ENCODE results near the gene KCTD11.
"Not testable (repeated sequence)": the region's sequence is repeated elsewhere in the genome, so short reads cannot be mapped to it uniquely, and the experiment has no call there.

The KCTD11 gene

DNA sequence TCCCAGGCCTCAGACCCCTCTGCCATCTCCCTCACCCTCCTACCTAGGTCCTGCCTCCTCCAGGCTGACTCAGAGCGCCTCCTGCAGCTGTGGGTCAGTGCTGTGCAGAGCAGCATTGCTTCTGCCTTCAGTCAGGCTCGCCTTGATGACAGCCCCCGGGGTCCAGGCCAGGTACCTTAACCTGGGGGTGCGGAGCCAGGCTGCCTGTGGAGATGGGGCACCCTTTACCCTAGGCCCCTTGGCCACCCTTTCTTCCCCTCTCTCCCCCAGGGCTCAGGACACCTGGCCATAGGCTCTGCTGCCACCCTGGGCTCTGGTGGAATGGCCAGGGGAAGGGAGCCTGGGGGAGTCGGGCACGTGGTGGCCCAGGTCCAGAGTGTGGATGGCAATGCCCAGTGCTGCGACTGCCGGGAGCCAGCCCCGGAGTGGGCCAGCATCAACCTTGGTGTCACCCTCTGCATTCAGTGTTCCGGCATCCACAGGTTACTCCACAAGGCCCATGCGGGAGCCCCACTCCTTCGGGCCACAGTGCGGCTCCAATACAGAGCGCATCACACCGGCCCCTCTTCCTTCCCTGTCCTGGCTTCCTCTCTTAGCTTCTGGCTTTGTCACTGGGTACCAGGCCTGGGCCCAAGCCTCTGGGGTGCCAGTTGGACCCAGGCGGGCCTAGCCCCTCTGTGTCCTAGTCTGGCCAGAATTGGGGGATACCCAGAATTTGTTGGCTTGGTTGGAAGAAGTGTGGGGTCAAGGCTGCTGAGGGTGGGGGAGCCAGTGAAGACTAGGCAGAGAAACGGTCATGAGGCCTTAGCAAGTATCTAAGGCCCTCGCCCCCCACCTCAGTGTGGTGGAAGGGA lies 5.0 kb upstream of the KCTD11 start:
- DNase-seq: no peak

DNA sequence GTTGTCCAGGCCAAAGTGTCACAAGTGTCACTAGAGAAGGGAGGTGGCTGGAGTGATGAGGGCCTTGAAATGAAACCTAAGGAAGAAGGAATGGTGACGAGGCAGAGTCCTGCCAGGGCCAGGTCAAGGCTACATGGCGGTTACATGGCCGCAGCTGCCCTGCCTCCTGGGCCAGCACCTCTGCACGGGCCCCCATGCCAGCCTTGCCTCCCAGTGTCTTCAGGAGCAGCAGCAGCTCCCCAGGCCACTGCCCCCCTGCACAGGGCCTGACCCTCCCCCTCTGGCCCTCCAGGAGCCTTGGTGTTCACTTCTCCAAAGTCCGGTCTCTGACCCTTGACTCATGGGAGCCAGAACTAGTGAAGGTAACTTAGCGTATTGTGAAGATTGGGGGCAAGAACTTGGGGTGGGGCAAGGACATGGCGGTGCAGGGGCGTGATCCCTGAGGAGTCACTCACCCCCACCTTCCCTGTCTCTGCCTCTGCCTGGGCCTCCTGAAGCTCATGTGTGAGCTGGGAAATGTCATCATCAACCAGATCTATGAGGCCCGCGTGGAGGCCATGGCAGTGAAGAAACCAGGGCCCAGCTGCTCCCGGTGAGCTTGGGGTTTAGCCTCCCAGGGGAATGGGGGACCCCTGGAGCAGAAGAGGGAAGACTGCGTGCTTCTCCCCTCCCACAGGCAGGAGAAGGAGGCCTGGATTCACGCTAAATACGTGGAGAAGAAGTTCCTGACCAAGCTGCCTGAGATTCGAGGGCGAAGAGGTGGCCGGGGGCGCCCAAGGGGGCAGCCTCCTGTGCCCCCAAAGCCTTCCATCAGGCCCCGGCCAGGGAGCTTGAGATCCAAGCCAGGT lies 4.1 kb upstream of the KCTD11 start:
- DNase-seq: no peak

GRCh38 chr17:7348478-7349242 lies 3.3 kb upstream of the KCTD11 start:
- DNase-seq: no peak

- DNase-seq: peak in 1 of 2 donors; percentile 25
Observed at GRCh38 chr17:7352503-7352889, 534 bp downstream of the KCTD11 start.

DNA sequence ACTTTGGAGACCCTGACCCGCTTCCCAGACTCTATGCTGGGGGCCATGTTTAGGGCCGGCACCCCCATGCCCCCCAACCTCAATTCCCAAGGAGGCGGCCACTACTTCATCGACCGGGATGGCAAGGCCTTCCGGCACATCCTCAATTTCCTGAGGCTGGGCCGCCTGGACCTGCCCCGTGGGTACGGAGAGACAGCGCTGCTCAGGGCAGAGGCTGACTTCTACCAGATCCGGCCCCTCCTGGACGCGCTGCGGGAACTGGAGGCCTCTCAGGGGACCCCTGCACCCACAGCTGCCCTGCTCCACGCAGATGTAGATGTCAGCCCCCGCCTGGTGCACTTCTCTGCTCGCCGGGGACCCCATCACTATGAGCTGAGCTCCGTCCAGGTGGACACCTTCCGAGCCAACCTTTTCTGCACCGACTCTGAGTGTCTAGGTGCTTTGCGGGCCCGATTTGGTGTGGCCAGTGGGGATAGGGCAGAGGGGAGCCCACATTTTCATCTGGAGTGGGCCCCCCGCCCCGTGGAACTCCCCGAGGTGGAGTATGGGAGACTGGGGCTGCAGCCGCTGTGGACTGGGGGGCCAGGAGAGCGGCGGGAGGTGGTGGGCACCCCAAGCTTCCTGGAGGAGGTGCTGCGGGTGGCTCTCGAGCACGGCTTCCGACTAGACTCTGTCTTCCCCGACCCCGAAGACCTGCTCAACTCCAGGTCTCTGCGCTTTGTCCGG lies 1.1 kb downstream of the KCTD11 start:
- DNase-seq: no peak

DNA sequence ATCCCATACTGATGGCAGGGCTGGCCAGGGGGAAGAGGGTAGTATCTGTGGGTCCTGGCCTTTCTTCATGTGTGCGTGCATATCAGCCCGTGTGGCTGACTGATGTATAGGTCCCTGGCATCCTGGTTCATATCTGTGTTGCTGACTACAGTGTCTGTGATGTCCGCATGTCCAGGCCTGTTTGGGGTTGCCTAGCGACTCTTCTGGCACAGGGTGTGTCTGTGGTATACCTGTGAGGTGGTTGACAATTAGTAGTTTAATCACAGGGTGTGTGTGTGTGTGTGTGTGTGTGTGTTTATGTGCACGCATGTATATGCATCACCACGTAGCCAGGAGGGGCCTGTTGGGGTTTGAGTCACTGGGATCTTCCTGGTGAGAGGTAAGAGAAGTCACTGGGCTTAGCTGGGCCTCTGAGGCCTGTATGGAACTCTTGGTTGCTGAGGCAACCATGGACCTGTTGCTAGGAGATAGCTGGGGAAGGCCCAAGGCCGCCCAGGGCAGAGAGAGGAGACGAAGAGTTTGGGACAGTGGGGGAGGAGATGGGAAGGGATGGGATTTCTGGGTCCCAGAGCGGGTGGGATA lies 2.4 kb downstream of the KCTD11 start:
- DNase-seq: peak in 1 of 2 donors; percentile 25

DNA sequence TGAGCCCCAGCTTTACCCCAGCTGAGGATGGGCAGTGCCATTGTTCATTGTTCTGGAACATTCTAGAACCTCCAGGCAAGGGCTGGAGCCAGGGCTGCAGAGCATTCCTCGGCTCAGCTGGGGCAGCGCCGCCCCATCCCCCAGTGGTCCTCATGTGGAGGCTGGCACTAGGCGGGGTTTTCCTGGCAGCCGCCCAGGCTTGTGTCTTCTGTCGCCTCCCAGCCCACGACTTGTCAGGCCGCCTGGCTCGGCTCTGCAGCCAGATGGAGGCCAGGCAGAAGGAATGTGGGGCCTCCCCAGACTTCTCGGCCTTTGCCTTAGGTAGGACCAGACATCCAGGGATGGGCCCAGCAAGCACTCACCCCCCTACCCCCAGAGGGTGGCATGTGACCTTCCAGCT lies 3.1 kb downstream of the KCTD11 start, which contains the start of gene TMEM95:
TSS of gene TMEM95 (plus strand) at position 104 of the 400 bp plus-strand sequence. CDS start at position 153, 49 bp downstream.
- DNase-seq: no peak

DNA sequence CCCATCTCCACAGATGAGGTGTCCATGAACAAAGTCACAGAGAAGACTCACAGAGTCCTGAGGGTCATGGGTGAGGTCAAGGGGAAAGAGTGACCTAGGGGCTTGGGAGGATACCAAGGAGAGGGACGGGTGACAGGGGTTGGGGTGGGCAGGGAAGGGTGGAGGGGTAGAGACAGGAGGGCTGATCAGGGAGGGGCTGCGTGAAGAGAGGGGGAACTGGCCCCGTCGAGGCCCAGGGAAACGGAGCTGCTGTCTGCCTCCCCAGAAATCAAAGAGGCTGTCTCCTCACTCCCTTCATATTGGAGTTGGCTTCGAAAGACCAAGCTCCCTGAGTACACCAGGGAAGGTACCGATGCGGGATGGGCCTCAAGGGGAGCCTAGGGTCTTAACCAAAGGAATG lies 3.6 kb downstream of the KCTD11 start:
- DNase-seq: no peak

DNA sequence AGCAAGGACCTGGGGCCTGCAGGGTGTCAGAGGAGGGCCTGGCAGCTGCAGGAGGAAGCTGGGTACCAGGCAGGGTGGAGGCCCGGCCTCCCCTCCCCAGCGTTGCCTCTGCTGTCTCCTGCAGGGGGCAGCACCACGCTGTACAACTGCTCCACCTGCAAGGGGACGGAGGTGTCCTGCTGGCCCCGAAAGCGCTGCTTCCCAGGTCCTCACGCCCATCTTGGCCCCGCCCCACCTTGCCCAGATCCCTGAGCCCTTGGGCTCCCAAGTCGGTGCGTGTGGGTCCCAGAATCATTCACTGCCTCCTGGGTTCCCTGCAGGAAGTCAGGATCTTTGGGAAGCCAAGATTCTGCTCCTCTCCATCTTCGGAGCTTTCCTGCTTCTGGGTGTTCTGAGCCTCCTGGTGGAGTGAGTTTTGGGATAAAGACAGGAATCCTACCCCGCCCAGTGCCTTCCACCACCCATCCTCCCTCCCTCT lies 4.1 kb downstream of the KCTD11 start:
- peak; percentile 84 to 89 for DNase-seq

DNA sequence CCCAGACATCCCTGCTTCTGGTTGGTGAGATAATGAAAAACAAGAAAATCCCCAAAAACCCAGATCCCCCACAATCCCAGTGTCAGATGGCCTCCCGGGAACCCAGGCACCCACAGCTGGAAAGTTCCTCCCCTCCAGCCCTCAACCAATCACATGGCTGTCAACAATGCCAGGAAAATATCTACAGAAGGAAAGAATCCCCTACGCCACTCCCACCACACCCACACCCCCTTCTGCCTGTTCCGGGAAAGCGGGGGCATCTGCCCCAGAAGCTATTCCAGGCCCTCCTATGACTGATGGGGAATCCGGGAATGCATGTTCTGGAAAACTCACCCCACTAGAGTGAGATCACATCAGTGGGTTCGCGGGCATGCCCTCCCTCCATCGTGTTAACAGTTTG lies 4.8 kb downstream of the KCTD11 start:
- DNase-seq: no peak

DNA sequence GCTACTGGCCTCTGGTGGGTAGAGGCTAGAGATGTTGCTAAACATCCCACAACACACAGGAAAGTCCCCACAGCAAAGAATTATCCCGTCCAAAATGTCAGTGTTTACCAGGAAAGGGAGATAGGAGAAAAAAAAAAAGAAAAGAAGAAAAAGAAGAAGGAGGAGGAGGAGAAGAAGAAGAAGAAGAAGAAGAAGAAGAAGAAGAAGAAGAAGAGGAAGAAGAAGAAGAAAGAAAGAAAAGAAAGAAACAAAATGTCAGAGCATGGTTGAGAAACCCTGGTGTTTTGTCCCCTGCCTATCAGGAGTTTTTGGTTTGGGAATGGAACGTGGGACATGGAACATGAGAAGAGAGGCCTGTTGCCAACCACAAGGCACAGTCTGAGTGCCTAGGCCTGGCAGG lies 5.4 kb downstream of the KCTD11 start:
- DNase-seq: no peak

GRCh38 chr17:7361906-7362305 lies 9.9 kb downstream of the KCTD11 start:
- no peak for DNase-seq

DNA sequence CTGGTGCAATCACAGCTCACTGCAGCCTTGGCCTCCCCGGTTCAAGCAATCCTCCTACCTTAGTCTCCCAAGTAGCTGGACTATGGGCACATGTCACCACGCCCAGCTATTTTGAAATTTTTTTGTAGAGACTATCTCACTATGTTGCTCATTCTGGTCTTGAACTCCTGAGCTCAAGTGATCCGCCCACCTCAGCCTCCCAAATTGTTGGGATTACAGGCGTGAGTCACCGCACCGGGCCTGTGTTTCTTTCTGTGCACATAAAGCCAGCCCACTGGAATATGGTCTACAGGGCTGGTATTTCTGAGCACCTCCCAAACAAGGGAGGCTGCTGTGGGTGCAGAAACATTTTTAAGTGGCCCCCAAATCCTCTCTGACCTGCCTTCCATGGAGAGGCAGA lies 11.3 kb downstream of the KCTD11 start:
- no peak for DNase-seq

- not testable (repeated sequence) for DNase-seq
Observed at GRCh38 chr17:7365963-7366362, 14.0 kb downstream of the KCTD11 start.

DNA sequence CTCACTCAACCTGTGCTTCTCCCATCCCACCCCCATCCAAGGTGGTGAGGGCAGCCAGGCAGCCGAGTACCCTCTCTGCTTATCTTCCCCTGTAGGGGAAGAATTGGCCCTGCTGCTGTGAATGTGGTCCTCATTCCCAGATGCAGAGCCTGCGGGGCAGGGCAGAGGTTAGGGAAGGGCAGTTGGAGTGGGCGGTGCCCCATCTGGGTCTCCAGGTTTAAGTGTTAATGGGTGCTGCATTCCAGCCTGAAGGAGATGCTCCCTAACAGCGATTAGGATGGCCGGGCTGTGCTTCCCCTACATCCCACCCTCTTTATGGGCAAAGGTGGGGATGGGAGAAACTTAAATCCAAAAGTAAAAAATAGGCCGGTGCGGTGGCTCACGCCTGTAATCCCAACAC lies 15.1 kb downstream of the KCTD11 start:
- no peak for DNase-seq

- DNase-seq: no peak
Observed at GRCh38 chr17:7367918-7368598, 16.1 kb downstream of the KCTD11 start.

- not testable (repeated sequence) for DNase-seq
Observed at GRCh38 chr17:7368599-7368994, 16.6 kb downstream of the KCTD11 start.

DNA sequence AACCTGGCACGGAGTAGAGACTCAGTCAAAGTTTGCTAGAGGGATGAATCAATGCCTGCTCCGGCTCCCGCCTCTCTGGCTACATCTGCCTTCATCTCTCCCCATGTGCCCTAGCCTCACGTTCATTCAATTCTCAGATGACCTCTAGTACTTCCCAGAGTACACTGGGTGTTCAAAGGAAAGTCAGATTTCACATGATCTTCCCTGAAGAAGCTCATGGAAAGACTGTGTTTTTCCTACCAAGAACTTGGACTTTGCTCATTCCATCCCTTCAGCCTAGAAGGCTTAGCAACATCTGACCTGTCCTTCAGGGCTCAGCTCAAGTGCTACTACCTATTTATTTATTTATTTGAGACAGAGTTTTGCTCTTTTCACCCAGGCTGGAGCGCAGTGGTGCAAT lies 17.9 kb downstream of the KCTD11 start:
- no peak for DNase-seq

- no peak for DNase-seq
Observed at GRCh38 chr17:7370853-7371252, 18.9 kb downstream of the KCTD11 start.

DNA sequence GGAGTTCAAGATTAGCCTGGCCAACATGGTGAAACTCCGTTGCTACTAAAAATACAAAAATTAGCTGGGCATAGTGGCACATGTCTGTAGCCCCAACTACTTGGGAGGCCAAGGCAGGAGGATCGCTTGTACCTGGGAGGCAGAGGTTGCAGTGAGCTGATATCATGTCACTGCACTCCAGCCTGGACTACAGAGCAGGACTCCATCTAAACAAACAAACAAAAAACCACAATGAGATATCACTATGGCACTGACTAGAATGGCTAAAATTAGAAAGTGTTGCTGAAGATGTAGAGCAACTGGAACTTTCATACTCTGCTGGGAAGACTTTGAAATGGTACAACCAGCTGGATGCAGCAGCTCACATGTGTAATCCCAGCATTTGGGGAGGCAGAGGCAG lies 22.4 kb downstream of the KCTD11 start:
- DNase-seq: no peak

- DNase-seq: no peak
Observed at GRCh38 chr17:7379134-7379533, 27.2 kb downstream of the KCTD11 start.
